ENCODE data around the gene PPP1R15B.
A peak's percentile ranks its signal among the peaks of the same experiment; 100 is the strongest.

PPP1R15B gene

GRCh38 chr1:204442376-204443259, 31.0 kb upstream of the PPP1R15B start:
- TF ChIP-seq CTCF (conservative IDR thresholded peaks at IDR 0.05), result no peak
- peak overlapping the region; percentile 71 for H3K27ac ChIP-seq

- H3K27ac ChIP-seq, result no peak overlapping the region
- no peak for TF ChIP-seq CTCF (conservative IDR thresholded peaks at IDR 0.05)
Measured at GRCh38 chr1:204441558-204441957, 29.9 kb upstream of the PPP1R15B start.

- H3K27ac ChIP-seq, result no peak overlapping the region
- no peak for TF ChIP-seq CTCF (conservative IDR thresholded peaks at IDR 0.05)
Measured at GRCh38 chr1:204439621-204440375, 28.2 kb upstream of the PPP1R15B start.

- H3K27ac ChIP-seq, result no peak overlapping the region
- TF ChIP-seq CTCF (conservative IDR thresholded peaks at IDR 0.05), result no peak
Measured at GRCh38 chr1:204438628-204439027, 27.0 kb upstream of the PPP1R15B start.

GRCh38 chr1:204437796-204438570, 26.4 kb upstream of the PPP1R15B start:
- H3K27ac ChIP-seq, result no peak overlapping the region
- no peak for TF ChIP-seq CTCF (conservative IDR thresholded peaks at IDR 0.05)

- H3K27ac ChIP-seq, result no peak overlapping the region
Measured at GRCh38 chr1:204435872-204436271, 24.3 kb upstream of the PPP1R15B start.

More at GRCh38 chr1:204435872-204436271, 24.3 kb upstream of the PPP1R15B start:
- no peak for TF ChIP-seq CTCF (conservative IDR thresholded peaks at IDR 0.05)
